GM19193 (cell line): ENCODE data around the gene TAX1BP1.

Source experiments
- POLR2A ChIP-seq: IDR thresholded peaks from 4 replicates; pipeline ENCODE4 v1.6.1; 2011; ENCODE audit not compliant: insufficient read depth, insufficient read length; ENCODE audit errors: extremely low read depth

Gene TAX1BP1

GRCh38 chr7:27739909-27740448 lies at the start of gene TAX1BP1:
TSS of gene TAX1BP1 (plus strand) at chr7:27740162. CDS start at chr7:27748525, 8,363 bp downstream.
- TF ChIP-seq POLR2A: peak; percentile 88

- no peak for TF ChIP-seq POLR2A
Observed at GRCh38 chr7:27690649-27691048, 49.3 kb upstream of the TAX1BP1 start.

- TF ChIP-seq POLR2A: no peak
Observed at GRCh38 chr7:27693794-27694193, 46.2 kb upstream of the TAX1BP1 start.

DNA sequence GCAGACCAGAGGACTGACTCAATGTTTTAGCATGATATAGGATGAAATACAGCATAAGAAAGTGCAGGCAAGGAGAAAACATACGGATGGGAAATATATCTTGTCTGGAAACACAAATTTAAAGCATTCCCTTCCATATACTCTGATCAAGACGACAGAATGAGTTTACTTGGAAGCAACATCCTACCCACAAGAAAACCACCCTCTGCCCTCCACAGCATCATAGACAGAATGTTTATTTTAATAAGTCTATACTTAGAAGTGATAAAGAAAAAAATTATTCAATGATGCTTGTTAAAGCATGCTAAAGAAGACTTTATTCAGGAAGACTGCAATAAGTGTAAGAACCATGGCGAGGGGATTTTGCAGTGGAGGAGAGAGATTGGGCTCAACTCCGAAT lies 44.9 kb upstream of the TAX1BP1 start:
- TF ChIP-seq POLR2A: no peak

GRCh38 chr7:27697861-27698430 lies 42.0 kb upstream of the TAX1BP1 start:
- TF ChIP-seq POLR2A: no peak

- TF ChIP-seq POLR2A: no peak
Observed at GRCh38 chr7:27699751-27700150, 40.2 kb upstream of the TAX1BP1 start.

DNA sequence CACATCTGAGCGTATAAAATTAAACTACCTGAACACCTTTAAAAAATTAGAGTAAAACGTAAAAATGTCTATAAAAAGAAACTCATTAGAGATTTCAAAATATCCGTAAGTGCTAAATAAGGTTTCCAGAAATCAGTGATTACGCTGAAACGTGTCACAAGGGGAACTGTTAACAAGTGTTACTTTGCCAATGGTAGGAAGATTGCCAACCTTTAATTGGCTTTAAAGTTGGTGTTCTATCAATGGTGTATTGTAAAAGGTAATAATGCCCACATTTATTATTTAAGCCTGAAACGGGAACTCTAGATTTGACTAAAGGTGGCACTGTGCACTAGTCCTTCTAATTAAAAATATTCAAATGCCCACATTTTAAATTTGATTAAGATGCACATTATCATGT lies 39.5 kb upstream of the TAX1BP1 start:
- TF ChIP-seq POLR2A: no peak

- TF ChIP-seq POLR2A: no peak
Observed at GRCh38 chr7:27703181-27703580, 36.8 kb upstream of the TAX1BP1 start.

DNA sequence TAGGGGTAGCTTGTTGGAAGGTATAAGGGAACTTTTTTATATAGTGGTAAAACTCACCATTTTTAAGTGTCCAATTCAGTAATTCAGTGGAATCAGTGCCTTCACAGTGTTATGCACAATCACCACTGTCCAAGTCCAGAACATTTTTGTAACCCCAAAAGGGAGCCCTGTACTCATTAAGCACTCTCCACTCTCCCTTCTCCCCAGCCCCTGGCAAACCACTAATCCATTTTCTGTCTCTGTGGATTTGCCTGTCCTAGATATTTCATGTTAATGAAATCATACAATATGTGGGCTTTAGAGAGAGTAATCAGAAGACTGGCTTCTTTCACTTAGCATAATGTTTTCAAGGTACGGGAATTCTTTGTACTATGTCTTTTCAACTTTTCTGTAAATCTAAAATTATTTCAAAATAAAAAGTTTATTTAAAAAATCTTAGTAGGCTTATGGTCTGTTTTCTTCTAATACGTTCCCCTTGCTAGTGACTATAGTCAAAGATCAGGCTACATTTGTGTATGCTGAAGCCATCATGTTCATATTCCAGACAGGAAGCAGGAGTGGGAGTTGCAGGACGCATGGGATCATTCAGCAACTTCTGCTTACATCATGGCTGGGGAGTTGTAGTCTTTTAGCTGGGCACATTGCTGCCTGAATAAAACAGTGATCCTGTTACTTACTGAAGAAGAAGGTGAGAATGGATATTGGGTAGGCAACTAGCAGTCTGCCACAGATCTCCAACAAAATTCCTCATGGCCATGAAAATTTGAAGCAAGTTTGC lies 35.4 kb upstream of the TAX1BP1 start:
- no peak for TF ChIP-seq POLR2A

DNA sequence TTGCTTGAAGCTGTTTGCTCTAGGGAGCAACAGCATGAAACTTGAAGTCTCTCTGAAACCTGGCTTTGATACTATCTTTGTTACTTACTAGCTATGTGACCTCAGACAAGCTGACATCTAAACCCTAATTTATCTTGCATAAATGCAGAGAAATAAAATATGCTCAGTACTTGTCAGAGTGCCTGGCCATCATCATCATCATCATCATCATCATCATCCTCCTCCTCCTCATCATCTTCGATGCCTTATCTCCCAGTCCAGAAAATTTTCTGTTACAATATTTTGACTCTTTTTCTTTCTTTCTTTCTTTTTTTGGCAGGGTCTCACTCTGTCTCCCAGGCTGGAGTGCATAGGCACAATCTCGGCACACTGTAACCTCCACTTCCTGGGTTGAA lies 34.8 kb upstream of the TAX1BP1 start:
- no peak for TF ChIP-seq POLR2A

DNA sequence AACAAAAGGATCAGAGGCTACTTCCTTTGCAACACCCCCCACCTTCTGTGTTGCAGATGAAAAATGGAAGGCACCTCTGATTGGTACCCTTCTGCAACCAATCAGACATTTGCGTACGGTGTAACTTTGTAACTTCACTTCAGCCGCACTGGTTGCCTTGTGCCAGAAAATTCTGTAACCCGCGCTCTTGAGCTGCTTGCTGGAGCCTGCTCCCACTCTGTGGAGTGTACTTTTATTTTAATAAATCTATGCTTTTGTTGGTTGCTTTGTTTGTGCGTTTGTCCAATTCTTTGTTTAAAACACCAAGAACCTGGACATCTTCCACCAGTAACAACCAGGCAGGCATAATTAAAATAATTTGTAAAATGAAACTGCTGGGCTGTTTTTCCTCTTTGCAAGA lies 31.5 kb upstream of the TAX1BP1 start:
- no peak for TF ChIP-seq POLR2A

DNA sequence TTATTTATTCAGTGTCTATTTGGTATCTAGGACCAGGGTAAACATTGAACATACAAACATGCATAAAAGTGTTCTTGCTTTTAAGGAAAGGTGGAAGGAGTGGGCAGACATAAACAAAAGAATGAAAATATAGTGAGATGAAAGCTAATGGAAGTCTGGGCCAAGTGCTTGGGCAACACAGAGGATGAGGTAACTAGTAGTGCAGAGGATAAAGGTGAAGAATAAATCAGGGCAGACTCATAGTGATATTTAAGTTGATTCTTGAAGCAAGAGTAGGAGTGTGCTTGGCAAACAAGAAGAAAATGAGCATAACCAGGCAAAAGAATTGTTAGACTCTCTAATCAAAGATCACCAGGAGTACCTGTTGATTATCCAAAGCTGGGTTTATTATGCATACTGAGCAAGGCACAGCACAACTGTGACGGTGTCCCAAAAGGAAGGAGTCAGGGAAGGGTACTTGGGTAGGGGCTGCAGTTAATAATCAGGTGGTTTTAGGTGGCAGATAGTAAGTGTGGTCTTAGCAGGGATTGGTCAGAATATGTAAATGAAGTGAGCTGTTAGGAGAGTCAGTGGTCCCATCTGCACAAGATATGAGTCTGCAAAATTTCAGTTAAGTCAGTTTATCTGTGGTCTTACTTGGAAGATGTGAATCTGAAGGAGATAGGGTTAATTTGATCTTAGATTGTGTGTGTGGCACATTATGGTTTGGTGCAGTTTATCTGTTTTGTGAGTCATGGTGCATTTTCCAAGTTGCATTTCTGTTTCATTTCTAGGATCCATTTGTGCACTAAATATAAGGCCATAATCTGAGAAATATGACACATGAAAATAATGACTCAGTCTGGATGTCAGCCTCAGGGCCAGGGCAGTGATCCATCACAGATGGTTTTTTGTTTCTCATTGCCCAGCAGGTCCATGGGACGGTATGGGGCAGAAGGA lies 30.6 kb upstream of the TAX1BP1 start:
- TF ChIP-seq POLR2A: no peak

DNA sequence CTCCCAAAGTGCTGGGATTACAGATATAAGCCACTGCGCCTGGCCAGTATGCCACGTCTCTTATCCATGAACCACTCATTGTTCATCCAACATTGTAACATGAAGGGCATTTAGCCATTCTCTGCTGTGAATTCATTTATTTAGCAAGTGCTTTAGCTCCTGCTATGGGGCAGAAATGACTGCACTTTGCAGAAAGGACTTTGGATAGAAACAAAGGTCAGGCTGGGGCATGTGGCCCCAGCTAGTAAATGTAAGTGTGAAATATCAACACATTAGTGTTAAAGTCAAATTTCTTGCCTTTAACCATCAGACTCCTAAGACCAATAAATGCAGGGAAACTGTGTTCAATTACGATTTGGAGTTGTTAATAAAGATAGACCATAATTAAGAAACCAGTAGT lies 27.7 kb upstream of the TAX1BP1 start:
- TF ChIP-seq POLR2A: no peak

GRCh38 chr7:27714831-27715444 lies 25.0 kb upstream of the TAX1BP1 start:
- no peak for TF ChIP-seq POLR2A

DNA sequence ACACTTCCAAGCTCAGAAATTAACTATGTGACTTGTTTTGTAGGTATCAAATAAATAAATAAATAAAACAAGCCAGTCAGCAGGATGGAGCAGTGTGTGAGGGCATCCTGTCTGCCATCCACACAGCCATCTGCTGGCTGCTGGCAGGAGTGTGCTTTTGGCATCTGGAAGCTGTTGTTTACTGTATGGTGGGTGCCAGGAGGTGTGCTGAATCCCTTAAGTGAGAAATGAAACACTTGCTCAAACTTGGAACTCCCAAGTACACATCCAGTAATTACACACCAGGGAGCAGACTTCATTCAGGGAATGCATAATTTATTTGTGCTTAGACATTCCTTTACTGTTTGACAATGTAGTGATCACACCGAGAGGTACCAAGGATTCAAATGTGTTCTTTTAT lies 16.9 kb upstream of the TAX1BP1 start:
- TF ChIP-seq POLR2A: no peak

DNA sequence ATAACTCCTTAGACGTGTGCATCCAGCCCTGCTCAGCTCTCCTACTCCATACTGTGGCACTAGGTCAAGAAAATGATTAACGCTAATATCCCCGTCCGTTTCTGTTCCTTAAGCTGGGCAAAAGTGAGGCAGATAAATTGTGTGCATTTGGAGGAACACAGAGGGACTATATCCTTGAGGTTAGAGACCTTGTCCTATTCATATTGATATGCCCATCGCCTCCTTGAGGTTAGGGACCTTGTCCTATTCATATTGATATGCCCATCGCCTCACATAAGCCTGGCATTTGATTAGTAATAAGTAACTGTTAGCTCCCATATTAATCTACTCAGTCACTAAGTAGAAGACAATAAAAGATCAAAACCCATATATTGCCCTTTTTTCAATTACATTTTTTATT lies 12.9 kb upstream of the TAX1BP1 start:
- no peak for TF ChIP-seq POLR2A

GRCh38 chr7:27730112-27730511 lies 9.8 kb upstream of the TAX1BP1 start:
- TF ChIP-seq POLR2A: no peak
